Neutrophil (primary cell): ENCODE measurements around the gene LRCH1.

ENCODE experiments used
- H3K27ac ChIP-seq: fragments of 200-600 bp; sonication (generic); 2 replicates; pipeline ENCODE4 v1.5.1; 2016; ENCODE audit warnings: mild to moderate bottlenecking, moderate library complexity
- H3K27me3 ChIP-seq: fragments of 200-600 bp; sonication (generic); 2 replicates; pipeline ENCODE4 v1.6.0; 2016; ENCODE audit warnings: mild to moderate bottlenecking
- H3K36me3 ChIP-seq: fragments of 200-600 bp; sonication (generic); 2 replicates; pipeline ENCODE4 v1.5.1; 2017
- H3K4me1 ChIP-seq, 2 experiments: fragments of 200-600 bp in 1 of 2; sonication (generic) in 1 of 2; 1 replicate in 1 of 2; 2 replicates in 1 of 2; pipeline versions ENCODE4 v1.5.1 to v1.6.1; 2013 to 2016; ENCODE audit warnings: low read depth in 1 of 2, low read length in 1 of 2, mild to moderate bottlenecking in 1 of 2, moderate library complexity in 1 of 2; ENCODE audit not compliant: control insufficient read depth in 1 of 2, insufficient read depth in 1 of 2
- H3K4me3 ChIP-seq, 2 experiments: fragments of 200-600 bp in 1 of 2; sonication (generic) in 1 of 2; 1 replicate in 1 of 2; 2 replicates in 1 of 2; pipeline ENCODE4 v1.5.1; 2013 to 2016; ENCODE audit warnings: low read depth in 1 of 2, low read length in 1 of 2, mild to moderate bottlenecking in 1 of 2, moderate library complexity in 1 of 2
- H3K9me3 ChIP-seq: fragments of 200-600 bp; sonication (generic); 2 replicates; pipeline ENCODE4 v1.5.1; 2016
- CTCF ChIP-seq: fragments of 200-600 bp; sonication (generic); IDR thresholded peaks from 2 replicates; pipeline ENCODE4 v1.5.1; 2016; ENCODE audit warnings: antibody characterized with exemption

The LRCH1 gene

GRCh38 chr13:46617885-46618284 lies 64.9 kb downstream of the LRCH1 start:
- Histone ChIP-seq H3K27ac (no peak overlapping the region), H3K4me1 (no peaks in the 10 kb centered on the region), H3K4me3 (no peak overlapping the region), H3K36me3 (no peaks in the 10 kb centered on the region), H3K27me3 (no peaks in the 10 kb centered on the region), H3K9me3 (no peaks in the 10 kb centered on the region)
- no peak for TF ChIP-seq CTCF

GRCh38 chr13:46618694-46619254 lies 65.8 kb downstream of the LRCH1 start:
- Histone ChIP-seq H3K4me3 (no peak overlapping the region), H3K9me3 (no peaks in the 10 kb centered on the region), H3K27me3 (no peaks in the 10 kb centered on the region), H3K4me1 (no peaks in the 10 kb centered on the region), H3K36me3 (no peaks in the 10 kb centered on the region), H3K27ac (no peak overlapping the region)
- TF ChIP-seq CTCF = no peak

GRCh38 chr13:46620029-46620428 lies 67.1 kb downstream of the LRCH1 start:
- Histone ChIP-seq H3K4me1 (no peaks in the 10 kb centered on the region), H3K27me3 (no peaks in the 10 kb centered on the region), H3K27ac (no peak overlapping the region), H3K4me3 (no peak overlapping the region), H3K9me3 (no peaks in the 10 kb centered on the region), H3K36me3 (no peaks in the 10 kb centered on the region)
- TF ChIP-seq CTCF = no peak

- TF ChIP-seq CTCF = no peak
- Histone ChIP-seq H3K36me3 (no peaks in the 10 kb centered on the region), H3K4me1 (no peaks in the 10 kb centered on the region), H3K9me3 (no peaks in the 10 kb centered on the region), H3K27me3 (no peaks in the 10 kb centered on the region), H3K27ac (no peak overlapping the region), H3K4me3 (no peak overlapping the region)
Measured at GRCh38 chr13:46620471-46620870, 67.5 kb downstream of the LRCH1 start.

- no peak for TF ChIP-seq CTCF
- Histone ChIP-seq H3K4me1 (peaks cover 0 to 5% of the 10 kb centered on the region in 2 experiments), H3K27ac (no peak overlapping the region)
Measured at GRCh38 chr13:46621133-46621532, 68.2 kb downstream of the LRCH1 start.

More at GRCh38 chr13:46621133-46621532, 68.2 kb downstream of the LRCH1 start:
- Histone ChIP-seq H3K9me3 (no peaks in the 10 kb centered on the region), H3K36me3 (no peaks in the 10 kb centered on the region), H3K27me3 (no peaks in the 10 kb centered on the region), H3K4me3 (no peak overlapping the region)
